IMR-90 (cell line): Measurements from ENCODE around the gene SRGAP3. TPM values are rescaled to one million over a fixed set of nuclear protein-coding genes. Genes with fewer than 3 reads are reported as not detected.

Experiments
- ATAC-seq: fragments of 200-7000 bp; cut with Tn5 transposase; 2 replicates; pipeline ENCODE4 v1.9.1; 2020; ENCODE audit warnings: low read depth, mild to moderate bottlenecking, moderate library complexity
- BruUV-seq: library from RNA; stranded (reverse); fragments of 400-500 nt; replicated peaks from 2 replicates; lab custom pipeline; 2021; lab: Mats Ljungman, UMichigan
- CTCF ChIA-PET: fragments of 300-600 bp; formaldehyde crosslinking; extraction: SDS; loops from one replicate; lab custom pipeline; 2021; ENCODE audit warnings: antibody characterized with exemption; lab: Yijun Ruan, JAX
- POLR2A ChIA-PET: fragments of 300-600 bp; sonication (Branson Sonifier 250); formaldehyde crosslinking; loops from one replicate; lab custom pipeline; 2022; ENCODE audit warnings: antibody characterized with exemption; ENCODE audit not compliant: unreplicated experiment; lab: Charles Lee
- DNase-seq: peaks from one replicate; pipeline ENCODE4 v3.0.0; 2013
- H2AFZ ChIP-seq: replicated peaks from 2 replicates; pipeline ENCODE3; 2013; ENCODE audit warnings: low read length, mild to moderate bottlenecking; ENCODE audit not compliant: poor library complexity
- H2AK5ac ChIP-seq: 2 replicates; pipeline ENCODE4 v1.6.1; 2013; ENCODE audit warnings: low read depth, low read length, inconsistent platforms
- H2AK9ac ChIP-seq: replicated peaks from 2 replicates; pipeline ENCODE3; 2013; ENCODE audit warnings: mild to moderate bottlenecking, low read depth, low read length, moderate library complexity; ENCODE audit not compliant: poor library complexity
- H2BK120ac ChIP-seq: 2 replicates; pipeline ENCODE4 v1.6.1; 2013; ENCODE audit warnings: low read depth, low read length, inconsistent platforms
- H2BK15ac ChIP-seq: 3 replicates; pipeline ENCODE4 v1.6.1; 2013; ENCODE audit warnings: low read depth, low read length, inconsistent platforms
- H2BK20ac ChIP-seq: 2 replicates; pipeline ENCODE4 v1.6.1; 2013; ENCODE audit warnings: low read depth, mild to moderate bottlenecking, inconsistent platforms, low read length, moderate library complexity
- H2BK5ac ChIP-seq: 2 replicates; pipeline ENCODE4 v1.6.1; 2013; ENCODE audit warnings: mild to moderate bottlenecking, low read depth, low read length, inconsistent platforms; ENCODE audit not compliant: poor library complexity, severe bottlenecking
- H3K14ac ChIP-seq: replicated peaks from 2 replicates; pipeline ENCODE4 v1.6.1; 2013; ENCODE audit warnings: low read depth, low read length, inconsistent platforms
- H3K18ac ChIP-seq: 2 replicates; pipeline ENCODE4 v1.6.1; 2013; ENCODE audit warnings: low read depth, low read length, control low read depth
- H3K23ac ChIP-seq: 2 replicates; pipeline ENCODE4 v1.6.1; 2013; ENCODE audit warnings: low read depth, low read length, inconsistent platforms
- H3K27ac ChIP-seq: 2 replicates; pipeline ENCODE4 v1.5.1; 2013; ENCODE audit warnings: mild to moderate bottlenecking, control low read depth, low read length; ENCODE audit not compliant: insufficient read depth
- H3K27me3 ChIP-seq: 2 replicates; pipeline ENCODE4 v1.6.1; 2013; ENCODE audit warnings: low read length; ENCODE audit not compliant: control insufficient read depth, insufficient read depth
- H3K36me3 ChIP-seq: 2 replicates; pipeline ENCODE4 v1.6.1; 2013; ENCODE audit warnings: low read length, mixed read lengths; ENCODE audit not compliant: control insufficient read depth, insufficient read depth
- H3K4ac ChIP-seq: 2 replicates; pipeline ENCODE4 v1.6.1; 2013; ENCODE audit warnings: low read depth, low read length, inconsistent platforms
- H3K4me1 ChIP-seq: 2 replicates; pipeline ENCODE4 v1.6.1; 2013; ENCODE audit warnings: low read length, mixed read lengths; ENCODE audit not compliant: control insufficient read depth, insufficient read depth
- H3K4me2 ChIP-seq: 2 replicates; pipeline ENCODE4 v1.6.1; 2013; ENCODE audit warnings: low read depth, mild to moderate bottlenecking, control low read depth, low read length, moderate library complexity
- H3K4me3 ChIP-seq: 2 replicates; pipeline ENCODE4 v1.5.1; 2013; ENCODE audit warnings: low read depth, mild to moderate bottlenecking, control low read depth, low read length, moderate library complexity; ENCODE audit not compliant: insufficient read depth
- H3K56ac ChIP-seq: 2 replicates; pipeline ENCODE4 v1.6.1; 2013; ENCODE audit warnings: low read length, inconsistent platforms; ENCODE audit not compliant: insufficient read depth; ENCODE audit errors: extremely low read depth
- H3K79me1 ChIP-seq, 2 experiments: 2 replicates each; pipeline ENCODE4 v1.6.1; 2013; ENCODE audit warnings: low read length in 2 of 2, inconsistent platforms in 1 of 2, low read depth in 1 of 2
- H3K9ac ChIP-seq: 2 replicates; pipeline ENCODE4 v1.6.1; 2013; ENCODE audit warnings: low read depth, low read length, control low read depth
- H3K9me1 ChIP-seq: 2 replicates; pipeline ENCODE4 v1.6.1; 2013; ENCODE audit warnings: low read length, inconsistent platforms; ENCODE audit not compliant: insufficient read depth
- H3K9me3 ChIP-seq: 2 replicates; pipeline ENCODE4 v1.6.1; 2013; ENCODE audit warnings: low read length; ENCODE audit not compliant: control insufficient read depth, insufficient read depth
- H4K20me1 ChIP-seq: 2 replicates; pipeline ENCODE4 v1.6.1; 2013; ENCODE audit warnings: low read length, inconsistent platforms; ENCODE audit not compliant: insufficient read depth
- H4K5ac ChIP-seq: 2 replicates; pipeline ENCODE4 v1.6.1; 2013; ENCODE audit warnings: mild to moderate bottlenecking, low read depth, low read length, control low read depth
- H4K8ac ChIP-seq, 2 experiments: 2 replicates each; pipeline ENCODE4 v1.6.1; 2013; ENCODE audit warnings: low read depth in 2 of 2, low read length in 2 of 2, control low read depth in 1 of 2, inconsistent platforms in 1 of 2
- H4K91ac ChIP-seq: 2 replicates; pipeline ENCODE4 v1.6.1; 2013; ENCODE audit warnings: low read depth, low read length, inconsistent platforms; ENCODE audit not compliant: insufficient read depth
- BHLHE40 ChIP-seq: fragments of 150-350 bp; IDR thresholded peaks from 2 replicates; pipeline ENCODE4 v1.6.1; 2016; ENCODE audit warnings: mild to moderate bottlenecking, low read depth, low read length
- CTCF ChIP-seq: conservative IDR thresholded peaks from 2 replicates; pipeline ENCODE4 v1.5.1; 2012; ENCODE audit warnings: mild to moderate bottlenecking, low read depth, low read length, improper control_type of control experiment
- FOS ChIP-seq: fragments of 150-350 bp; IDR thresholded peaks from 2 replicates; pipeline ENCODE4 v1.6.1; 2016; ENCODE audit warnings: low read depth, low read length
- MXI1 ChIP-seq: IDR thresholded peaks from 2 replicates; pipeline ENCODE4 v1.6.1; 2012; ENCODE audit warnings: low read depth, mild to moderate bottlenecking, low read length, moderate library complexity, borderline replicate concordance
- NFE2L2 ChIP-seq: fragments of 150-350 bp; IDR thresholded peaks from 2 replicates; pipeline ENCODE4 v1.6.1; 2016; ENCODE audit warnings: low read depth, mild to moderate bottlenecking, low read length
- POLR2A ChIP-seq: IDR thresholded peaks from 2 replicates; pipeline ENCODE4 v1.6.1; 2012; ENCODE audit warnings: mild to moderate bottlenecking, low read depth, low read length
- RAD21 ChIP-seq: IDR thresholded peaks from 2 replicates; pipeline ENCODE4 v1.6.1; 2012; ENCODE audit warnings: low read length, improper control_type of control experiment
- SMC3 ChIP-seq: fragments of 150-350 bp; IDR thresholded peaks from 2 replicates; pipeline ENCODE4 v1.6.1; 2016; ENCODE audit warnings: low read depth, mild to moderate bottlenecking, antibody characterized with exemption, low read length, moderate library complexity
- WGBS, 2 experiments: methylation state at CpG; one replicate each; pipeline versions ENCODE4 v1.1.5 to v1.1.7; 2013; ENCODE audit warnings: missing lambda C conversion rate in 2 of 2; ENCODE audit not compliant: insufficient read length in 1 of 2; ENCODE audit errors: extremely low coverage in 2 of 2; 5-methylcytosine and 5-hydroxymethylcytosine counted together
- dilution Hi-C: fragments of 300-500 bp; cut with HindIII; formaldehyde crosslinking; loops from one replicate; pipeline ENCODE4 v1.14.3; 2018; ENCODE audit warnings: low sequenced_read_pairs; ENCODE audit not compliant: unreplicated experiment
- in situ Hi-C: fragments of 300-500 bp; cut with MboI; formaldehyde crosslinking; loops from 3 replicates; pipeline ENCODE4 v1.14.3; 2019; ENCODE audit warnings: low sequenced_read_pairs, inconsistent platforms, mixed read lengths
- intact Hi-C: fragments of 100-400 bp; cut with micrococcal nuclease; formaldehyde crosslinking; loops from 2 replicates; pipeline ENCODE4 v1.10.0; 2022
- polyA plus RNA-seq, 3 experiments: library from polyadenylated mRNA; depleted of rRNA; stranded (reverse); fragments of >200 nt; gene quantifications; 2 replicates each; pipeline ENCODE4 v1.2.3, GENCODE V29; 2012; ENCODE audit warnings: low replicate concordance in 1 of 3
- total RNA-seq: library from RNA; depleted of rRNA; stranded (reverse); fragments of >200 nt; gene quantifications from 2 replicates; pipeline ENCODE4 v1.2.3, GENCODE V29; 2012
- TF ChIP-seq, protein P1 (sequence below): fragments of 150-350 bp; IDR thresholded peaks from 2 replicates; pipeline ENCODE4 v1.6.1; 2017; ENCODE audit warnings: mild to moderate bottlenecking, antibody characterized with exemption, low read length, low read depth
- TF ChIP-seq, protein P2 (sequence below): fragments of 150-350 bp; IDR thresholded peaks from 2 replicates; pipeline ENCODE4 v1.6.1; 2016; ENCODE audit warnings: low read depth, mild to moderate bottlenecking, low read length, moderate library complexity, borderline replicate concordance

The SRGAP3 gene
- total and polyA plus RNA-seq, 2 of the 4 experiments (the other 2 are of a cell fraction), result 0.68 to 1.4 TPM

GRCh38 chr3:9229879-9230278 is 19.6 kb downstream of the SRGAP3 start:
- no peak overlapping the region for H4K5ac ChIP-seq
- H3K4me3 ChIP-seq, result no peak overlapping the region
- H2AK5ac ChIP-seq, result no peak overlapping the region
- H2AFZ ChIP-seq, result no peak overlapping the region
- H3K36me3 ChIP-seq, result no peaks in the 10 kb centered on the region
- no peaks in the 10 kb centered on the region for H3K9me3 ChIP-seq
- H2BK15ac ChIP-seq, result no peak overlapping the region
- intact Hi-C loops (no loop called here), in situ Hi-C loops (no loop called here), dilution Hi-C loops (no loop called here)
- H3K27ac ChIP-seq, result no peak overlapping the region
- no peak overlapping the region for H3K4me2 ChIP-seq
- no peak overlapping the region for H2BK5ac ChIP-seq
- POLR2A ChIA-PET, result no interaction called here
- no peak for TF ChIP-seq CTCF
- no peak for TF ChIP-seq NFE2L2
- TF ChIP-seq BHLHE40, result no peak
- TF ChIP-seq RAD21, result no peak
- TF ChIP-seq, protein P1, sequence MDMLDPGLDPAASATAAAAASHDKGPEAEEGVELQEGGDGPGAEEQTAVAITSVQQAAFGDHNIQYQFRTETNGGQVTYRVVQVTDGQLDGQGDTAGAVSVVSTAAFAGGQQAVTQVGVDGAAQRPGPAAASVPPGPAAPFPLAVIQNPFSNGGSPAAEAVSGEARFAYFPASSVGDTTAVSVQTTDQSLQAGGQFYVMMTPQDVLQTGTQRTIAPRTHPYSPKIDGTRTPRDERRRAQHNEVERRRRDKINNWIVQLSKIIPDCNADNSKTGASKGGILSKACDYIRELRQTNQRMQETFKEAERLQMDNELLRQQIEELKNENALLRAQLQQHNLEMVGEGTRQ, result no peak
- TF ChIP-seq, protein P2, sequence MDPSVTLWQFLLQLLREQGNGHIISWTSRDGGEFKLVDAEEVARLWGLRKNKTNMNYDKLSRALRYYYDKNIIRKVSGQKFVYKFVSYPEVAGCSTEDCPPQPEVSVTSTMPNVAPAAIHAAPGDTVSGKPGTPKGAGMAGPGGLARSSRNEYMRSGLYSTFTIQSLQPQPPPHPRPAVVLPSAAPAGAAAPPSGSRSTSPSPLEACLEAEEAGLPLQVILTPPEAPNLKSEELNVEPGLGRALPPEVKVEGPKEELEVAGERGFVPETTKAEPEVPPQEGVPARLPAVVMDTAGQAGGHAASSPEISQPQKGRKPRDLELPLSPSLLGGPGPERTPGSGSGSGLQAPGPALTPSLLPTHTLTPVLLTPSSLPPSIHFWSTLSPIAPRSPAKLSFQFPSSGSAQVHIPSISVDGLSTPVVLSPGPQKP, result no peak
- TF ChIP-seq MXI1, result no peak
- no peak for TF ChIP-seq FOS
- TF ChIP-seq POLR2A, result no peak
- TF ChIP-seq SMC3, result no peak
- DNase-seq (no peak), ATAC-seq (no peak)
- no peak overlapping the region for H3K23ac ChIP-seq
- H2BK20ac ChIP-seq, result no peak overlapping the region
- BruUV-seq, result no TSS peak
- H3K9me1 ChIP-seq, result no peaks in the 10 kb centered on the region
- H2BK120ac ChIP-seq, result no peak overlapping the region
- H3K4me1 ChIP-seq, result no peaks in the 10 kb centered on the region
- H3K27me3 ChIP-seq, result peaks cover 6% of the 10 kb centered on the region
- H4K8ac ChIP-seq, result no peak overlapping the region
- H3K18ac ChIP-seq, result no peak overlapping the region
- CTCF ChIA-PET, result no interaction called here
- no CpG with 5 or more reads among the region's 7 CpGs for WGBS, 2 experiments
- H3K79me1 ChIP-seq, result no peaks in the 10 kb centered on the region
- H3K9ac ChIP-seq, result no peak overlapping the region
- H4K20me1 ChIP-seq, result no peaks in the 10 kb centered on the region
- no peak overlapping the region for H3K14ac ChIP-seq
- H3K4ac ChIP-seq, result no peak overlapping the region
- no peak overlapping the region for H2AK9ac ChIP-seq
- no peak overlapping the region for H3K56ac ChIP-seq
- H4K91ac ChIP-seq, result no peak overlapping the region
